ENCODE results near the gene PRICKLE2.

PRICKLE2 gene

DNA sequence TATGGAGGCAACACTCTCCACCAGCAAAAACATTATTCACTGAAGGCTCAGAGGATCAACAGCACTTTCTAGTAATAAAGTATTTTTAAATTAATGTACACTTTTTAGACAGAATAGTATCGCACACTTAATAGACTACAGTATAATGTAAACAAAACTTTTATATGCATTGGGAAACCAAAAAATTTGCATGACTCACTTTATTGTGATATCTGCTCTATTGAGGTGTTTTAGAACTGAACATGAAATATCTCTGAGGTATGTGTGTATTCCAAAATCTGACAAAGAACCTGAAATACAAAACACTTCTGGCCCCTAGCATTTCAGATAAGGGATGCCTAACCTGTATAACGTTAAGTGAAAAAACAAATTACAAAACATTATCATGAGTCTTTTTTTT lies 99.7 kb downstream of the PRICKLE2 start:
- DNase-seq: no peak

- no peak for DNase-seq
Observed at GRCh38 chr3:64123931-64124330, 101.3 kb downstream of the PRICKLE2 start.

DNA sequence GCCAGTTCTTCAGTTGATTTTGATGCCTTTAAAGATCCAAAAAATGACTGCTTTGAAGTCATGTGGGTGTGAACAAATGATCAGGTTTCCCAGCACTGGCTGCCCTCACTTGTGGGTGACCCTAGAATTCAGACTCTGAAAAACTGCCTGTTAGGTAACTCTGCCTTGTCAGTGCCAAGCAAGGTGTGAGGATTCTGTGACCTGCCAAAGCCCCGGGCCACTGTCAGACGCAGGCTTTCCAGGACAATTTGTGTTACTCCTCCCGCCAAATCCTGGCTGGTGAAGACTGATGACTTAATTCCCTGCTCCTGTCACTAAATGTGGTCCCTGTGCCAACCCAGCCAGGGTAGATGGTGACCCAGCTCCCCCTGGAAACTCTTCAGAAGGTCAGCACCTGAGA lies 102.8 kb downstream of the PRICKLE2 start:
- no peak for DNase-seq

GRCh38 chr3:64121750-64122311 lies 103.4 kb downstream of the PRICKLE2 start:
- DNase-seq: no peak

GRCh38 chr3:64120876-64121275 lies 104.4 kb downstream of the PRICKLE2 start:
- DNase-seq: no peak

GRCh38 chr3:64117483-64117882 lies 107.8 kb downstream of the PRICKLE2 start:
- no peak for DNase-seq

GRCh38 chr3:64114651-64115050 lies 110.6 kb downstream of the PRICKLE2 start:
- no peak for DNase-seq

GRCh38 chr3:64111872-64112271 lies 113.4 kb downstream of the PRICKLE2 start:
- DNase-seq: no peak

DNA sequence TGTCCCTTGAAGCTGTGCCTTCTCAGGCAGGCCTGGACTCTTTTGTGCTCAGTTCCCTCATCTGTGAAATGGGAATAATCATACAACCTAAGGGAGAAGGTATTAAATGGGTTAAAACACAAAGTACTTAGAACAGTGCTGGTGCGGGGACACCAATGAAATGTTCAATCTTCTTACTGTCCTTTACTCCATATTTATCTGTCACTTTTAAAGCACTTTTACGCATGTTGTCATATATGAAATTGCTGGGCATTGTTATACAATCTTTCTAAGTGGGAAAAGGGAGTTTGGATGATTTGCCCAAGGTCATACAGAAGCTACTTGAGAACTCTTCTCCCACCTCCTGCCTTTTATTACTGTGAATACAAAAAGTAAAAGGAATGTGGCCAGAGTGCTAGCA lies 114.2 kb downstream of the PRICKLE2 start:
- DNase-seq: no peak

GRCh38 chr3:64110071-64110470 lies 115.2 kb downstream of the PRICKLE2 start:
- DNase-seq: no peak

DNA sequence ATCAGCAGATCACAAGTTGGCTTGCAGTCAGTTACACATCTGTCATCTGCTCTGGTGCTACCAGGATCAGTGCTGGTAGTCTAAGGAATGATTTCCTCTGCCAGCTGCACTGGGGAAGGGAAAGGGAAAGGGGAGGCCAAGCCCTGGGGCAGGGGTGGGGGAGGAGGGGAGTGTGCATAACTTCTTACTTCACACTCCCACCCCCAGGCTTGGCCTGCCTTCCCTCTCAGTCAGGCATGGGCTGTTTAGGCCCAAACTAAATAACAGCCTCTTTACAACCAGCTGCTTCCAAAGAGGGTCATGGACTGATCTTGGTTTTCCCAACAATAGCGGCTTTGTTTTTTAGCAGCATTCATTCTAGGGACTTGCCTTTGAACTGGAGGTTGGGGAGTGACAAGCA lies 115.8 kb downstream of the PRICKLE2 start:
- no peak for DNase-seq

DNA sequence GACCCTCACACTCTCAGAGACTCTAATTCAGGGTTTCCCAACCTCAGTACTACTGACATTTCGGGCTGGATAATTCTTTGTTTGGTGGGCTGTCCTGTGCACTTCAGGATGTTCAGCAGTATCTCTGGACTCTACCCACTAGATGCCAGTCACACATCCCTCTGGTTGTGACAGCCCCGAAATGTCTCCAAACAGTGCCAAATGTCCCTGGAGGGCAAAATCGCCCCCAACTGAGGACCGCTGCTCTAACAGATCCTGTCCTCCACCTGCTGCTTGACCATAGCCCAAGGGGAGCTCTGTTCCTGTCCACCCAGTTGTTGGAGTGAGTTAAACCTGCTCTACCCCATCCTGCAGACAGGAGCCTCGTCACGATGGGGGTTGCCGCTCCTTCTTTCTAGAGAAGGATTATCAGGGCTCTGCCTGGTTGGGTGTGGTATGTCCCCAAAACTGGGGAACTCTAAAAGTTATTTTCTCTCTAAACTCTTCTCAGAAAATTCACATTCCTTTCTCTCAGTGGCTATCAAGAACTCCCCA lies 116.4 kb downstream of the PRICKLE2 start:
- no peak for DNase-seq

DNA sequence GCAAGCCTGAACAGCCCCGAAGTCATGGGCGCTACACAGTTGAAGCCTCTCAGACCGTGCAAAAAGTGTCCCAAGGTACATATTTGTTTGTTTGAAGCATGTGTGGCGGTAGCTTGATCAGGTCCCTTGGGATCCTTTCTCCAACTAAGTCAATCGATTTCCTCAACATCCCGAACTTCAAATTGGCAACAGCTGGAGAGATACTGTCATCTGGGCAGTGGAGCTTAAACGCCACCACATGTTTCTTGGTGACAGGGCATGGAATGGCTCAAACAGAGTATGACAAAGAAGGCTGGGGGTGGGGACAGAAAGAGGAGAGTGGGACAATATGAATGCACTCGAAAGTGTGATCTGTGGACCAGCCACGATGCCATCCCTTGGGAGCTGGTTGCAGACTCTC lies 117.0 kb downstream of the PRICKLE2 start:
- no peak for DNase-seq

GRCh38 chr3:64107190-64107589 lies 118.1 kb downstream of the PRICKLE2 start:
- no peak for DNase-seq

DNA sequence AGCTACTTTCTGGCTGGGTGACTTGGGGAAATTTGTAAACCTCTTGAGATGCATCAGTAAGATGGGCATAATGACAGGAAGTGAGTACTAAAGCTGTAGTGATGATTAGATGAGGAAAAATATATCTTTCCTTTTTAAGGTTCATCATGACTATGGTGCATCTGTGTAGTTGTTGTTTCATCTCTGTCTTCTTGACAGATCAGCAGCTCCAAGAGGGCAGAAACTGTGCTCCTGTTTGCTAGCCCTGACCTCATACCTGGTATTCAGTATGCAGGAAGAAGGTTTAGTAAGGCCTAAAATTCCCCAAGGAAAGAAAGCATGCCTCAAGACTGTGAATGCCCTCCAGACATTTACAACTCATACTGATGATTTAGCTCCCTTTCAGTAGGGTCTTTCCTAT lies 119.5 kb downstream of the PRICKLE2 start:
- DNase-seq: no peak

DNA sequence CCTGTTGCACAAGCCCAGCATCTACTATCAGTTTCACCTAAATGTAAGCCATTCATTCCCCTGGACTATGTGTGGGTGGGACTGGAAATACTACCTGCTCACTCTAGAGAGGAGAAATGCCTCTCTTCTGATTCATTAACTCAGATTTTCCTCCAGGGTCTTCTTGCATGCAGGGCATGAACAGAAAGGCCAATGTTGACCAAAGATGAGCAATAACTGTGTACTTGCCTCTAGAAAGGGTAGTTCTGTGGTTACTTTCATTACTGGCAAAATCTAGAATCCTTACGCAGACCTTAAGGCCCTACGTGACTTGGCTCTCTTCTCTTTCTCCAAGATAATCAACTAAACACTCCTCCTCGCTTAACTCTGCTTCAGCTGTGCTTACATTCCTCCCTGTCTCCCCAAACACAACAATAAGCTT lies 120.6 kb downstream of the PRICKLE2 start:
- DNase-seq: no peak

DNA sequence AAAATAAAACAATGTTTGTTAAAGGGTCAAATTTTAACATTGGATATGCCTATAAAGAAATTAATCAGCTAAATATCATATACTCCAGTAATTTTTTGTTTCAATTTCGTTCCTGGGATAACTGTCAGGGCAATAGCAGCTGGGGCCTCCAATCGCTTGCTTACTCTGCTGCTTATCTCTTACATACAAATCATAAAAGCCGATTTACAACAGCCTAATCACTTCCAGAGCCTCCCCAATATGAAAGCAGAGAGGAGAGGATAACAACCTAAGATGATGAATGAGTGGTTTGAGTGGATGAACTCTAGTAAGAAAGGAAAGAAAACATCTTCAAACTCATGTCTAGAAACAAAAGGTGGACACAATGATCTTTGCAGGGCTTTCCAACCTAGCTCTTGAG lies 121.3 kb downstream of the PRICKLE2 start:
- DNase-seq: no peak

DNA sequence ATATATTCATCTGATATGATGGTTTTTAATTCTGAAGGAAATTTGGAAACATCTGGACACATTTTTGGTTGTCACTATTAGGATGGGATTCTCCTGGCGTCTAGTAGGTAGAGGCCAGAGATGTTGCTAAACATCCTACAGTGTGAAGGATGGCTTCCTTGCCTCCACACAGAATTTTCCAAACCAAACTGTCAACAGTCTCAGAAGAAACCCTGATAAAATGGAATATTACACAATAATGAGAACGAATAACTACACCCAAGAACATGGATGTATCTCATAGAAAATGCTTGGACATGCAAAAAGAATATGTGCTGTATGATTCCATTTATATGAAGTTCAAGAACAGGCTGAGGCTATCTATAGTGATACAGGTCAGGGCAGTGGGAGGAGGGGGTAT lies 122.1 kb downstream of the PRICKLE2 start:
- DNase-seq: no peak

- DNase-seq: no peak
Observed at GRCh38 chr3:64102147-64102546, 123.1 kb downstream of the PRICKLE2 start.

DNA sequence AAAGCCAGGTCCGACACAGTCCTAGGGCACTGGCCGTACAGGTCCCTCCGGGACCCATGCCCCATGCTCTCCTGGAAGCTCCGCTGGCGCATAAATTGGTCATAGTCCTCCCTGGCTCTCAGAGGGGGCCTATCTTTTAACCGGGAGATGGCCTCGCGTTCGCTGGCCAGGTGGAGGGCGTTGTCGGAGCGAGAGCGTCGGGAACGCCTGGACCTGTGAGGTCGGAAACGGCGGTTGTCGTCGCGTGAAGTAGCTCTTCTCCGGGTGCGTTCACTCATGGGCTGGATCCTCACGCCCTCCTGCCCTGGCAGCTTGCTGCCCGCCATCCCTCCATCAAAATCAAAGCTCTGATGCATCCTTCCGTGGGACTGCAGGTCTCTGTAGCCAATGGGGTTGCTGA lies 126.0 kb downstream of the PRICKLE2 start:
- DNase-seq: no peak

GRCh38 chr3:64098670-64099069 lies 126.6 kb downstream of the PRICKLE2 start:
- no peak for DNase-seq

DNA sequence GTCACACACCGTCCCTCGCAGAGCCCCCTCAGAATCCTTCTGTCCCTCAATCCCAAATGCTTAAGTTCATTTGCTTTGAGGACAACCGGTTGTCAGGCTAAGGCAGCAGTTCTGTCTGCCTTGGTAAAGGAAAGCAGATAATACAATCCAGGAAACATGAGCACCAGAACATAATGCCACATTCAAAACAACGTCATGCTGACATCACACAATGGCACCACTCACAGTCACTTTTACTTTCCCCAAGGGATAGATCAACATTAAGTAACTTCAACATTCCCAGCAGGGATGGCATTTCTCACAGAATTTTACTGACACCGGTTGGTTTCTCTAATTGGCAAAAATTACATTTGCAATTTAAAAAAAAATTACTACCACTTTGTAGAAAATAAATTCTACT lies 127.3 kb downstream of the PRICKLE2 start:
- DNase-seq: no peak

GRCh38 chr3:64095802-64096201 lies 129.5 kb downstream of the PRICKLE2 start:
- no peak for DNase-seq

- no peak for DNase-seq
Observed at GRCh38 chr3:64094713-64095079, 130.6 kb downstream of the PRICKLE2 start.
